Measurements from ENCODE around the gene DLAT.

DNA sequence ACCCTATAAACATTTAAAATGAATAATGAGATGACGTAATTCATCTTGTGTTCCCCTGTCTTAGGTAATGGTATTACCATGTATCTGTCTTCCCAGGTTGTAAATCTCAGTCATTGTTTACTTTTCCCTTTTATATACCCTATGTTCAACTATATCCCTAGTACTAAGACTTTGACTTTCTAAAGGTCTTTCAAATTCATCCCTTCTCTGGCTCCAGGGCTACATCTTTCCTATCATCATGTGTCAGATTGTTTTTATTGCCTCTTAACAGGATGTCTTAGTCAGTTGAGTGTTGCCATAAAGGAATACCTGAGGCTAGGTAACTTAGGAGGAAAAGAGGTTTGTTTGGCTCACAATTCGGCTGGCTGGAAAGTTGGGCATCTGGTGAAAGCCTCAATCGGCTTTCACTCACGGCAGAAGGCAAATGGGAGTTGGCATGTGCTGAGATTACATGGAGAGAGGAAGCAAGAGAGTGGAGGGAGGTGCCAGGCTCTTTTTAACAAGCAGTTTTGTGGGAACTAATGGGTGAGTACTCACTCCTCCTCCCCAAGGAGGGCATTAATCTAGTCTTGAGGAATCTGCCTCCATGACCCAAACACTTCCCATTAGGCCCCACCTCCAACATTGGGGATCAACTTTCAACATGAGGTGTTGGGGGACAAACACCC, 11.6 kb upstream of the DLAT start:
- TF ChIP-seq, protein P1, sequence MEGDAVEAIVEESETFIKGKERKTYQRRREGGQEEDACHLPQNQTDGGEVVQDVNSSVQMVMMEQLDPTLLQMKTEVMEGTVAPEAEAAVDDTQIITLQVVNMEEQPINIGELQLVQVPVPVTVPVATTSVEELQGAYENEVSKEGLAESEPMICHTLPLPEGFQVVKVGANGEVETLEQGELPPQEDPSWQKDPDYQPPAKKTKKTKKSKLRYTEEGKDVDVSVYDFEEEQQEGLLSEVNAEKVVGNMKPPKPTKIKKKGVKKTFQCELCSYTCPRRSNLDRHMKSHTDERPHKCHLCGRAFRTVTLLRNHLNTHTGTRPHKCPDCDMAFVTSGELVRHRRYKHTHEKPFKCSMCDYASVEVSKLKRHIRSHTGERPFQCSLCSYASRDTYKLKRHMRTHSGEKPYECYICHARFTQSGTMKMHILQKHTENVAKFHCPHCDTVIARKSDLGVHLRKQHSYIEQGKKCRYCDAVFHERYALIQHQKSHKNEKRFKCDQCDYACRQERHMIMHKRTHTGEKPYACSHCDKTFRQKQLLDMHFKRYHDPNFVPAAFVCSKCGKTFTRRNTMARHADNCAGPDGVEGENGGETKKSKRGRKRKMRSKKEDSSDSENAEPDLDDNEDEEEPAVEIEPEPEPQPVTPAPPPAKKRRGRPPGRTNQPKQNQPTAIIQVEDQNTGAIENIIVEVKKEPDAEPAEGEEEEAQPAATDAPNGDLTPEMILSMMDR (conservative IDR thresholded peaks at IDR 0.05; ENCODE audit: low read depth, low read length), result no peak
- TF ChIP-seq EZH2phosphoT487 (IDR thresholded peaks at IDR 0.05; ENCODE audit: borderline replicate concordance, low read length) (no peak), EZH2 (IDR thresholded peaks at IDR 0.05; ENCODE audit: low read length, unreplicated experiment) (no peak)

Data from PC-3 (cell line).